ENCODE data around the gene CTU2. TPM values are rescaled to one million over a fixed set of nuclear protein-coding genes. Genes with fewer than 3 reads are reported as not detected.

The CTU2 gene
- total and polyA plus RNA-seq, 7 donors: 6.1 to 16.3 (median 10.5) TPM

- H3K9me3 ChIP-seq: no peaks in the 10 kb centered on the region
- intact Hi-C loops (cut with DNase I): no loop called here
- no peaks in the 10 kb centered on the region for H3K4me1 ChIP-seq
- H3K27me3 ChIP-seq: no peaks in the 10 kb centered on the region
- no peak for DNase-seq
- H3K36me3 ChIP-seq: peaks cover 62 to 85% (median 78%) of the 10 kb centered on the region in 4 donors
- no peak overlapping the region for H3K4me3 ChIP-seq
- H3K27ac ChIP-seq: no peak overlapping the region
- TF ChIP-seq POLR2A (IDR thresholded peaks at IDR 0.05): no peak
- no peak for TF ChIP-seq POLR2AphosphoS5 (IDR thresholded peaks at IDR 0.05)
- TF ChIP-seq CTCF (IDR thresholded peaks at IDR 0.05): no peak
- TF ChIP-seq EP300 (IDR thresholded peaks at IDR 0.05): no peak
- 85 to 91% methylated on average over 32 of the region's 32 CpGs for WGBS, 2 donors
These were observed 19.5 kb downstream of the CTU2 start for GRCh38 chr16:88725609-88726407.

- Histone ChIP-seq H3K36me3 (peaks cover 58 to 85% (median 77%) of the 10 kb centered on the region in 4 donors), H3K9me3 (no peaks in the 10 kb centered on the region), H3K4me3 (no peak overlapping the region), H3K27me3 (no peaks in the 10 kb centered on the region), H3K4me1 (no peaks in the 10 kb centered on the region), H3K27ac (no peak overlapping the region)
- no peak for TF ChIP-seq CTCF (IDR thresholded peaks at IDR 0.05)
- no peak for TF ChIP-seq EP300 (IDR thresholded peaks at IDR 0.05)
- no peak for TF ChIP-seq POLR2A (IDR thresholded peaks at IDR 0.05)
- no peak for TF ChIP-seq POLR2AphosphoS5 (IDR thresholded peaks at IDR 0.05)
- intact Hi-C loops (cut with DNase I): no loop called here
- no peak for DNase-seq
- 92 to 93% methylated on average over 17 of the region's 17 CpGs for WGBS, 2 donors
These were observed 20.1 kb downstream of the CTU2 start for GRCh38 chr16:88726408-88726749.

GRCh38 chr16:88726981-88727380, 20.7 kb downstream of the CTU2 start:
- no peaks in the 10 kb centered on the region for H3K27me3 ChIP-seq
- no peaks in the 10 kb centered on the region for H3K9me3 ChIP-seq
- TF ChIP-seq POLR2A (IDR thresholded peaks at IDR 0.05): no peak
- no peak for TF ChIP-seq EP300 (IDR thresholded peaks at IDR 0.05)
- TF ChIP-seq CTCF (IDR thresholded peaks at IDR 0.05): no peak
- H3K4me1 ChIP-seq: no peaks in the 10 kb centered on the region
- peaks cover 52 to 85% (median 72%) of the 10 kb centered on the region in 4 donors for H3K36me3 ChIP-seq
- intact Hi-C loops (cut with DNase I): no loop called here
- DNase-seq: no peak
- H3K4me3 ChIP-seq: no peak overlapping the region
- 96% methylated on average over 28 of the region's 28 CpGs for WGBS, 2 donors
- H3K27ac ChIP-seq: no peak overlapping the region

GRCh38 chr16:88727871-88728270, 21.6 kb downstream of the CTU2 start:
- no peaks in the 10 kb centered on the region for H3K4me1 ChIP-seq
- H3K27ac ChIP-seq: peak overlapping the region in 1 of 4 donors; percentile 42
- DNase-seq: no peak
- H3K27me3 ChIP-seq: no peaks in the 10 kb centered on the region
- H3K9me3 ChIP-seq: no peaks in the 10 kb centered on the region
- intact Hi-C loops (cut with DNase I): no loop called here
- TF ChIP-seq CTCF (IDR thresholded peaks at IDR 0.05) (no peak), EP300 (IDR thresholded peaks at IDR 0.05) (no peak), POLR2AphosphoS5 (IDR thresholded peaks at IDR 0.05) (no peak), POLR2A (IDR thresholded peaks at IDR 0.05) (no peak)
- no peak overlapping the region for H3K4me3 ChIP-seq
- peaks cover 43 to 84% (median 70%) of the 10 kb centered on the region in 4 donors for H3K36me3 ChIP-seq
- WGBS, 2 donors: 87 to 88% methylated on average over 20 of the region's 20 CpGs
